ENCODE data around the gene PCSK7. TPM values are rescaled to one million over a fixed set of nuclear protein-coding genes. Genes with fewer than 3 reads are reported as not detected.
"Not testable (repeated sequence)": the region's sequence is repeated elsewhere in the genome, so short reads cannot be mapped to it uniquely, and the experiment has no call there.

Gene PCSK7, protein sequence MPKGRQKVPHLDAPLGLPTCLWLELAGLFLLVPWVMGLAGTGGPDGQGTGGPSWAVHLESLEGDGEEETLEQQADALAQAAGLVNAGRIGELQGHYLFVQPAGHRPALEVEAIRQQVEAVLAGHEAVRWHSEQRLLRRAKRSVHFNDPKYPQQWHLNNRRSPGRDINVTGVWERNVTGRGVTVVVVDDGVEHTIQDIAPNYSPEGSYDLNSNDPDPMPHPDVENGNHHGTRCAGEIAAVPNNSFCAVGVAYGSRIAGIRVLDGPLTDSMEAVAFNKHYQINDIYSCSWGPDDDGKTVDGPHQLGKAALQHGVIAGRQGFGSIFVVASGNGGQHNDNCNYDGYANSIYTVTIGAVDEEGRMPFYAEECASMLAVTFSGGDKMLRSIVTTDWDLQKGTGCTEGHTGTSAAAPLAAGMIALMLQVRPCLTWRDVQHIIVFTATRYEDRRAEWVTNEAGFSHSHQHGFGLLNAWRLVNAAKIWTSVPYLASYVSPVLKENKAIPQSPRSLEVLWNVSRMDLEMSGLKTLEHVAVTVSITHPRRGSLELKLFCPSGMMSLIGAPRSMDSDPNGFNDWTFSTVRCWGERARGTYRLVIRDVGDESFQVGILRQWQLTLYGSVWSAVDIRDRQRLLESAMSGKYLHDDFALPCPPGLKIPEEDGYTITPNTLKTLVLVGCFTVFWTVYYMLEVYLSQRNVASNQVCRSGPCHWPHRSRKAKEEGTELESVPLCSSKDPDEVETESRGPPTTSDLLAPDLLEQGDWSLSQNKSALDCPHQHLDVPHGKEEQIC
- total RNA-seq, result 67.0 TPM

DNA sequence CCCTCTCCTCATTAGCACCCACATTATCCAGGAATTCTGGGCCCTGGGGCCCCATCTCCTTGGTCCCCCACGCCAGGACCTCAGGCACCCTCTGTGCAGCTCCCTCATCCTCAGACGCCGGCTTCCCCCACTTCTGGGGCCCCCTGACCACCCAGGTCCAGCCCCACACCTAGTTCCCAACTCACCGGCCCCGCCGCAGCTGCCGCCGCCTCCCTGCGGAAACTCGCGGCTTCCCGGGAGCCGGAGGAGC lies at the start of gene PCSK7:
PCSK7 (minus strand) TSS at position 232 of the 250 bp plus-strand sequence. CDS start 2,229 bp downstream, outside the sequence.
- peak; percentile 63 for DNase-seq (ENCODE audit: low spot score)

DNA sequence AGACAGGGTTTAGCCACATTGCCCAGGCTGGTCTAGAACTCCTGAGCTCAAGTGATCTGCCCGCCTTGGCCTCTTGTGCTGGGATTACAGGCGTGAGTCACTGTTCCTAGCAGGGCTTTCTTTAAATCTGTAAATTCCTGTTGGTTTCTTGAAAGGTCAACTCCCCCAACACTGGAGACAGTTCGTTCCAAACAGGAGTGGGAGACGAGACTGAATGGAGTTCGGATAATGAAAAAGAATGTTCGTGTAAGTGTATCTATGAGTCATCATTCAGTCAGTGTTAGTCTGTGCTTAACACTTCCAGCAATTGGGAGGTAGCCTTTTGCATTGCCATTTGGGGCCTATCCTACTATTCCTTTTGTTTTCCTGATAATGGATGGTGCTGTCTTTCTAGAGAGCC lies 49.3 kb upstream of the PCSK7 start:
- DNase-seq (ENCODE audit: low spot score), result no peak

DNA sequence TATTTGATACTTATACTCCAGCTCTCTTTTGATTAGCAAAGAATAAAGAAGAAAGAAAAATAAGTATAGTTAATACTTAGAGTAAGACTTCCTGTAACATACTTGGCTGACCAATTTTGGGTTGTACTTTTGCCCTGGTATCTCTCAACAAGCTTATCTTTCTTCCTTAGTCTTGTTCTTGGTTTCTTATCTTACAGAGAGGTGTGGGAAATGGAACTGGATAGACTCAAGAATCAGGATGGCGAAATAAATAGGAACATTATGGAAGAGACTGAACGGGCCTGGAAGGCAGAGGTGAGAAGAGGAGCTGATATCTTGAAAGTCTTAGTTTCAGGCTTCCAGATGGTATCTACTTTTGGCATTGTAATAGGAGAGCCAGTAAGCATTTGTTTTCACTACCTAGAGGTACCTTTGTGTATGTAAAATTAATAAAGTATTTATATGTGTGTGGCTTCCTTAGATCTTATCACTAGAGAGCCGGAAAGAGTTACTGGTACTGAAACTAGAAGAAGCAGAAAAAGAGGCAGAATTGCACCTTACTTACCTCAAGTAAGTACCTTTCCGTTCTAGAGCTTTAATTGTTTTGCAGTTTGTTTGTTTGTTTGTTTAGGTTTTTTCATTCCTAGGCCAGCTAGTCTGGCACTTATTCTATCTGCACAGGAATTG lies 48.0 kb upstream of the PCSK7 start:
- DNase-seq (ENCODE audit: low spot score), result no peak

DNA sequence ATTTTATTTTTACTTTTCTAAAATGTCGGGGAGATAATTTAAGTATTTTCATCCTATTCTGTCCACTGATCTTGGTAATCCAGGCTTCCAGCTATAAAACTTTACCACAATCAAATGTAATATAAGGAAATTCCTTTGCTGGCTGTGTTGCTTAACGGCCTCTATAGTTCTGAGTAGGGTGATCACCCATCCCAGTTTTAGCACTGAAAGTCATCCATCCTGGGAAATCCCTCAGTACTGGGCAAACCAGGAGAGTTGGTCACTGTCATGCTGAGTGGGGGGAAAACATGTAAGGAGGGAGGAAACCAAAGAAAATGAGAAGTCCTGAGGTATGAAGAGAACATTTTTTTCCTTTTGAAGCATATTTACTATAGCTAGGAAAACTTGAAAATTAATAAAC lies 46.5 kb upstream of the PCSK7 start:
- no peak for DNase-seq (ENCODE audit: low spot score)

DNA sequence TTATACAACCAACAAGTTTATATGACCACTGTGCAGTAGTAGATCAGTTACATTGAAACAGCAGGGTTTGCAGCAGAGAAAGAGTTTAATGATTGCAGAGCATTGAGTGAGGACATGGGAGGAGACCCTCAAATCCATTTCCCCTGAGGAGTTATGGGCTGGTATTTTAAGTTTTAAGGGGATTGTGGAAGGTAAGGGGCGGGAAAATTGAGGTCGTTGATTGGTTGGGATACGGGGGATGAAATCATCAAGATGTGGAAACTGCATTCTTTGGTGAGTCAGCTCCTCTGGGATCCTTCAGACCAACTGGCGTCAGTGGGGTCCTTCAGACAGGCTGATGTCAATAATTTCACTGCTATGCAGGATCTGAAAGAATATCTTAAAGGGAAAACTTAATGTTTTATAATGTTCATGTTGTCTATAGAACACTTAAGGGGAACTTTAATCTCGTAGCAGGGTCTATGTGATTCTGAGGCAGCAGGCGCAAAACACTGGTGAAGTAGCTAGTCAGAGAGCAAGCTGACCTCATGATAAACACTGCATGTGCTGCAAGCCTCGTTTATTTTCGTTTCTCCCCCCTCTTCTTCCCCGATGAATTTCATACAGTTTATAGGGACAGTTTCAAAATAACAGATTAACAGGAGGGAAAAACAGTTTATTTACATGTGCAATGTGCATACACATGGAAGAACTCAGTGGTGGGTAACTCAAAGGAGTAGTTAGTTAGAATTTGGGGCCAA lies 41.8 kb upstream of the PCSK7 start:
- DNase-seq (ENCODE audit: low spot score), result no peak

DNA sequence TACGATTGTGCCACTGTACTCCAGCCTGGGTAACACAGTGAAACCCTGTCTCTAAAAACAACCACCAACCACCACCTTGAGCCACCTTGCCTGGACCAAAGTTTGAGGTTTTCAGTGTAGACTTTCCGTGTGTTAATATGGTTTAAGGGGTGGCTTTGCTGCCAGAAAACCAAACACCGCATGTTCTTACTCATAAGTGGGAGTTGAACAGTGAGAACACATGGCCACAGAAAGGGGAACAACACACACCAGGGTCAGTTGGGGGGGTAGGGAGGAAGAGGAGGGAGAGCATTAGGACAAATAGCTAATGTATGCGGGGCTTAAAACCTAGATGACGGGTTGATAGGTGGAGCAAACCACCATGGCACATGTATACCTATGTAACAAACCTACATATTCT lies 40.3 kb upstream of the PCSK7 start:
- not testable (repeated sequence) for DNase-seq (ENCODE audit: low spot score)

DNA sequence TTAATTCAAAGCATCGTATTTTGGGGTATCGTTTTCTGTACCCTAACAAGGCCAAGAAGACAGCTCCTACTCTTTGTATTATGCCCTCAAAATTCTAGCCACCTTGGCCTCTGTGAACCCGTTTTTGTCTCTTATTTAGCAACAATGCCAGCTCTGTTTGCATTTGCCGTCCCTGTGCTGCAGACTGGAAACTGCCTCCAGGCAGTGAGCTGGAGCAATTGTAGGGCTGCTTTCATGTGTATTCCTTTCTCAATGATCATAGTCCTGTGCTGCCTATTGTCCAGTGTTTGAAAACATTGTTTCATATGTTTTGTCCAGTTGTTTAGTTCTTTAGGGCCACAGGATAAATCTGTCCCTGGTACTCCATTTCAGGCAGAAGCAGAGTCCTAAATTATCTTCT lies 39.3 kb upstream of the PCSK7 start:
- DNase-seq (ENCODE audit: low spot score), result no peak

DNA sequence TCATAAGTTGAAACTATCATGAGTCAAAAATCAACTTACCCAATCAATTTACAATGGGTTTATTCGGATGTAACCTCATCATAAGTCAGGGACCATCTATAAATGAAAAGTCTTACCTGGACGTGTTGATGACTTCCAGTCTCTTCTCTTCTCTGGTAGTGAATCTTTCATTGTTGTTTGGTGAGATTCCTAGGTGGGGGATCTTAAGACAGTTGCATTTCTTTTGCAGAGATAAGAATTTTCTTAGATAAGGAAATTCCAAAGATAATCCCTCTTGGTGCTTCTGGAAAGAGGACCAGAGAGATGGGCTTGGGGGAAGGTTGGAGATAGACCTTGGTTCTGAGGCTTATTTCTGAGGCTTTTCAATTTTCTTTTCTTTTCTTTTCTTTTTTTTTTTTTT lies 38.0 kb upstream of the PCSK7 start:
- no peak for DNase-seq (ENCODE audit: low spot score)

DNA sequence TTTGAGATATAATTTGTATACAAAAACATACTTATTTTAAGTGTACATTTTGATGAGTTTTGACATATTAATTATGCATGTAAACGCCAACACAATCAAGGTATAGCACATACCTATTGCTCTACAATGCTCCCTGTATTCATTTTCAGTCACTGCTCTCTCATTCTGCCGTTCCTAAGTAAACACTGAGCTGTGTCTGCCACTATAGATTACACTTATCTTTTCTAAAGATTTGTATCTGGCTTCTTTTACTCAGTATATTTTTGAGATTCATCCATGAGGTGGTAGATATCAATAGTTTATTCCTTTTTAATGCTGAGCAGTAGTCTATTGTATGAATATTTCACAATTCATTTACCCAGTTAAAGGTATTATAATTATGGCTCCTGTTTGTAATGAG lies 33.9 kb upstream of the PCSK7 start:
- no peak for DNase-seq (ENCODE audit: low spot score)

DNA sequence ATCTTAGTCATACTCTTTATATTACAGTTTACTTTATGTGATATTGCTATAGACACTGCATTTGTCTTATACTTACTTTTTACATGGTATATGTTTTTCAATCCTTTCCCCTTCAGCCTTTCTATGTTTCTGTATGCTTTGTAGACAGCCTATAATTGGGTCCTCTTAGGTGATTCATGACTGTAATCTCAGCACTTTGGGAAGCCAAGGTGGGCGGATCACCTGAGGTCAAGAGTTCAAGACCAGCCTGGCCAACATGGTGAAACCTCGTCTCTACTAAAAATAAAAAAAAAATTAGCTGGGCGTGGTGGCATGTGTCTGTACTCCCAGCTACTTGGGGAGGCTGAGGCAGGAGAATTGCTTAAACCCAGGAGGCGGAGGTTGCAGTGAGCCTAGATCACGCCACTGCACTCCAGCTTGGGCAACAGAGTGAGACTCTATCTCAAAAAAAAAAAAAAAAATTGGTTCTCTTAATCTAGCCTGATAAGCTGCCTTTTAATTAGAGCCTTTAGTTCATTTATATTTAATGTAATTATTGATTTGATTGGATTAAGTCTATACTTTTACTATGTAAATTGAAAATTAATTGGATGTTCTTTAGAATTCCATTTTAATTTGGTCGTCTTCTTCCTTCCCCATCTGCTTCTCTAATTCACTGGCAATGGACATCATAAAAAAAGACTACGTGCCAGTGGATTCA lies 32.9 kb upstream of the PCSK7 start:
- DNase-seq (ENCODE audit: low spot score), result not testable (repeated sequence)

DNA sequence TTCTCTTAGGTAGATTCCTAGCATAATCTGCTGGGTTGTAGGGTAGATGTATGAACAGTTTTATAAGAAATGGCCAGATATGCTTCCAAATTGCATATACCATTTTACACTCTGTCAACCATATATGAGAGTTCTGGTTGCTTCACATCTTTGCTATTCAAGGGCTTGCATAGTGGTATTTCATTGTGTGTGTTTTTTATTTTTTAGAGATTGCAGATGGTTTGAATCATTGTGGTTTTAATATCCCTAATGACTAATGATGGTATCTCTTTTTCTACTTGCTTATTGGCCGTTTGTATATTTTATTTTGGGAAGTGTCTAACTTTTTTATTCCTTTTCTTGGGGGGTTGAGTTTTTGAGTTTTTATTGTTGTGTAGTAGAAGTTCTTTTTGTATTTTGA lies 27.5 kb upstream of the PCSK7 start:
- DNase-seq (ENCODE audit: low spot score), result no peak

DNA sequence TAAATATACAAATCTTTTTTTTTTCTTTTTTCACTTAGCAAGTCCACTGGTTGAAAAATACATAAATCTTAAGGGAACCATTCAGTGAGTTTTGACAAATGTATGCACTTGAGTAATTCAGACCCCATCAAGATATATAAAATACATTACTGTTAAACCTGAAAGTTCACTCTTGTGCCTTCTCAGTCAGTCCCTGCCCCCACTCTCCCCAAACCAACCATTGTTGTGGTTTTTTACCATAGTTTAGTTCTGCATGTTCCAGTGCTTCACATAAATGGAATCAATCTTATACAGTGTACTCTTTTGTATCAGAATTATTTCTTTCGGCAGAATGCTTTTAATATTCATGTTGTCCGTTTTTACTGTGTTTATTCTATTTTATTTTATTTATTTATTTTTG lies 26.7 kb upstream of the PCSK7 start:
- DNase-seq (ENCODE audit: low spot score), result no peak

DNA sequence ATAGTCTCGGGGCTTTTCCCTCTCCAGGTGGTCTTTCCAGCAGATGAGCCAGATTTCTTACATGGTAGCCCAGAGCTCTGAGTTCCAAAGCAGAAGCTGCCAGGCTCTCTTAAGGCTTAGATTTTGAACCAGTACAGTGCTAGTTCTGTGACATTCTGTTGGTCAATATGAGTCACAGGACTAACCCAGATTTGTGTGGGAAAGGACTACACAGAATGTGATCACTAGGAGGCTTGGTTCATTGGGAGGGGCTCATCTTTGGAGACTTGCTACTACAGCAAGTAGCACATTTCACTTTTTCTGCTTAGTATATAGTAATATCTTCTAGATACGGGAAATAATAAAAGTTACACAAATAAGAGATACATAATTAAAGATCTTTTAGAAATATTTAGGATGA lies 24.7 kb upstream of the PCSK7 start:
- DNase-seq (ENCODE audit: low spot score), result no peak

DNA sequence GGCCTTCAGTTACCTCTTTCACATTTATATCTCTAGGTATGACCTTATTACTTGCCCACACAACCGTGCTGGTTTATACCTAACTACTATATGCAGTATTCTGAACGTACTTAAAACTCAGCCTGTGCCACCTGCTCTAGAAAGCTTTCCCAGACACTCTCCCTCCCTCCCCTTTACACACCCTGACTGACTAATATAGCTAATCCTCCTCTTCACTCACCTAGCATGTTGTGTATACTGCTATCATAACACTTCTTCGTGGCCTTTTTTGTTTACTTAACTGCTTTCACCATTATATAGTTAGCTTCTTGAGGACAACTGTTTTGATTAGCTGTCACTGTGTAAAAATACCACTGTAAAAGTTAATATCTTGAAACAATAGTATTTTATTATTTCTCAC lies 24.1 kb upstream of the PCSK7 start:
- DNase-seq (ENCODE audit: low spot score), result no peak

DNA sequence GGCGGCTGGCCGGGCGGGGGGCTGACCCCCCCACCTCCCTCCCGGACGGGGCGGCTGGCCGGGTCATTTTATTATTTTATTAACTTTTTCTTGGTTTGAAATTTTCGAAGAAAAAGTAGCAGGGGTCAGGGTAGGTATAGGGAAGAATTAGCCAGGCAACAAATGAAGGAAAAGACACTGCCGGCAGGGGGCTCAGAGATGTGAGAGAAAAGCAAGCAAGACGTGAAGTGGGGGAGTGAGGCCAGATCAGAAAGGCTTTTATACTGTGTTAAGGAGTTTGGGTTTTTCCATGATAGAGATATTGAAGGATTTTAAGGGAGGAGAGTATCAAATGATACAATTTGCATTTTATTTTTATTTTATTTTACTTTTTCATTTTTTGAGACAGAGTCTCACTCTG lies 19.6 kb upstream of the PCSK7 start:
- no peak for DNase-seq (ENCODE audit: low spot score)

DNA sequence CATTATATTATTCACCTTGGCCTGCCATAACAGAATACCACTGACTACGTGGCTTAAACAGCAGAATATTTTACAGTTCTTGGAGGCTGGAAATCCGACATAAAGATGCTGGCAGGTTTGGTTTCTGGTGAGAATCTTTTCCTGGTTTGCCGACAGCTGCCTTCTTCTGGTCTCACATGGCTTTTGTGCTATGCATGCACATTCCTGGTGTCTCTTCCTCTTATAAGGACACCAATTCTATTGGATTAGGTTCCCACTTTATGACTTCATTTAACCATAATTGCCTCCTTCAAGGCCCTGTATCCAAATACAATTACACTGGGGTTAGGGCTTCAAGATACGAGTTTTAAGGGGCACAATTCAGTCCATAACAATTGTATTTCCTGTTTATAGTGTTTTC lies 17.7 kb upstream of the PCSK7 start:
- DNase-seq (ENCODE audit: low spot score), result no peak

DNA sequence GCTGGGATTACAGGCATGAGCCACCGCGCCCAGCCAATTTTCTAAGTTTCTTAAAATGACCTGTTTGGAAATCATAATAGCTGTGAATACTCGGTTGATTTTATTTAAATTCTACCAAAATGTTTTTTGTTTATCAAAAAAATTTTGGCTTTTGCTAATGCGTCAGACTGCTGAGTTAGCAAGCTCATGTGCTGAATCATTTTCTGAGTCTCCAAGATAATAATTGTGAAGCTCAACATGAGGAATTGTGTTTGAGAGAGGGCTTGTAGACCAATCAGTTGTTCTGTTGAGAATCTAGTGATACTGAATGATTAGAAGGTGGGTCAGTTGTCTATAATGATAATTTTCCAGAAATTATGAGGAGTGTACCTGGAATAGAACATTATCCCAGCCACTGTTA lies 16.5 kb upstream of the PCSK7 start:
- DNase-seq (ENCODE audit: low spot score), result no peak

DNA sequence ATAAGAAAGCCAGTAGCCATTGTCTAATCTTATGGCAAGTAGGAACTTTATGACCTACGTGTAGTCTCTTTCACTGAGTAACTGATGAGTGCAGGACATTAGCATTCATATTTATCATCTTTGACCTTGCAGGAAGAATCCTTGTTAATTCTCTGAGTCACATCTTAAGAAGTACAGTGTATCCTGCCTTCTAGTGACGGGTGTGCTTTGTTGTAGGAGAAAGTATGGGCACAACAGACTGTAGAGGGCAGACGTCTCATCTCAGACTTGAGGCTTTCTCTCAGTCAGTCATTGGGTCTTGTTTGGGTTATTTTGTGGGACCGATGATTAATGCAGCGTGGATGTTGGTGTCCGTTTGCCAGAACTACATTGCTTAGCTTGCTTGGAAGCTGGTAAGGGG lies 7.4 kb upstream of the PCSK7 start:
- no peak for DNase-seq (ENCODE audit: low spot score)

DNA sequence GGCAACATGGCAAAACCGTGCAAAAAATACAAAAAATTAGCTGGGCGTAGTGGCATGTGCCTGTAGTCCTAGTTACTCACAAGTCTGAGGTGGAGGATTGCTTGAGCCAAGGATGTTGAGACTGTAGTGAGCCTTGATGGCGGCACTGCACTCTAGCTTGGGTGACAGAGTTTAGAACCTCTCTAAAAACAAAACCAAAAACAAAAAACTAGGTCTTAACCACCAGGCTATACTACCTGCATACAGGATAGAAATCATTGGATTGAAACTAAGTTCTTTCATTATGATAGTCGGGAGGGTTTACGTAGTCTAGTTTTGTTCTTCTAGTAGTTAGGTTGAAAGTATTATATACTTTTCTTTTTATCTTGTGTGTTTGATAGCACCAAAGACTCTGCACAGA lies 6.3 kb upstream of the PCSK7 start:
- DNase-seq (ENCODE audit: low spot score), result no peak

DNA sequence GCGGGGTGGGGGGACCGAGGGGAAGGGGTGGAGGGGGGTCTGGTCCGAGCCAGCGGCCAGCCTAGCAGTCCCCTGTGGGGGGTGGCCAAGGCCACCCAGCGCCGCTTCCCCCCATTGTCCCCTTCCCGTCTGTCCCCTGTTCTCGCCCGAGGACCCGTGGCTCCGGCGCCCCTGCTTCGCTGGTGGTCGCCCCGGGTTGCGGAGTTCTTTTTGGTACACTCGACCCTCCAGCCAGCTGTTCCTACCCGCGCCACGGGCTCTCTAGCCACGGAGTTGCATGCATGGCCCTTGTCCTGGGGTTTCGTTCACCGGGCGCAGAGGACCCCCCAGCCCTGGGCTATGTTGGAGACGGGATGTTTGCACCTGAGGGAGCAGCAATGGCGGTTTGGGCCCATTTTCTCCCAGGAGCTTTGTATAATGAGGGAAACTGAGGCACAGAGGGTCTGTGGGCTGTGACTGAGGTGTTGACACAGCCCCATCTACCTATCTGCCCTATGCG lies 1.1 kb upstream of the PCSK7 start:
- DNase-seq (ENCODE audit: low spot score), result no peak

DNA sequence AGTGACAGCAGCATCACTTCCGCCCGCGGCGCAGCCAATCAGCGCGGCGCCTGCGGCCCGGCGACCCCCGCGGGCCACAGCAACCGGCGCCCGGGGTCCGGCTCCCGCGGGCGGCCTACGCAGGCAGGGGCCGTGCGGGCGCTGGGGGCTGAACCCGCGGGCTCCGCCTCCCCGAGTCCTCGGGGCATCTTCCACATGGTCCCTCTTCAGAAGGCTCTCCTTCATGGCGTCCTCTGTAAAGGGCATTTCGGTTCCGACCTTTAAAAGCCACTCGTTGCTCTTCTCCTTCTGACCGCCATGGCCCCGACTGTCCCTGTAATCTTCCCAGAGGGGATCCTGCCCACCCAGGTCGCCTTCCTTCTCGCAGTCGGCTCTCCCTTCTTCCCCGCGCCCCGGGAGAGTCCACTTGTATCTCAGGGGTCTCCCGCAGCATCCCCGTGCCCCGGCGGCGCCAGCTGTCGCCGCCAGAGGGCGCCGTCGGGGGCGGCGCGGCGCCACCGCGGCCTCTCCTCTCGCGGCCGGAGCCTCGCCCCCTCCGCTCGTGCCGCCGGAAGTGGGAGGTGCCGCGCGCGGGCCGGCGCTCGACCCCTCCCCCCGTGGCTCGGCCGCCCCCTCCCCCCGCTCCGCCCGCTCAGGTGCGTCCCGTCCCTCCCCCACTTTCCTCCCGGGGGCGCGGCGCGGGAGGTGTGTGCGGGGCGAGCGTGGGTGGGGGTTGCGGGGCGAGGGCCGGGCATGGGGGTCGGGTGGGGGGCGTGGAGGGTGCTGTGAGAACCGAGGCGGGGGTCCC lies 412 bp upstream of the PCSK7 start, which contains the start of gene RNF214:
RNF214 (plus strand) TSS at position 580 of the 787 bp plus-strand sequence. CDS start 1,602 bp downstream, outside the sequence.
- peak; percentile 73 for DNase-seq (ENCODE audit: low spot score)

All from mucosa of gallbladder (tissue), 1 donor.